Measurements from ENCODE around the gene CEP170B. TPM values are rescaled to one million over a fixed set of nuclear protein-coding genes. Genes with fewer than 3 reads are reported as not detected.
A peak's percentile ranks its signal among the peaks of the same experiment; 100 is the strongest.
"Not testable (repeated sequence)": the region's sequence is repeated elsewhere in the genome, so short reads cannot be mapped to it uniquely, and the experiment has no call there.

CEP170B gene
- polyA plus RNA-seq, 1 donor: 11.7 TPM

DNA sequence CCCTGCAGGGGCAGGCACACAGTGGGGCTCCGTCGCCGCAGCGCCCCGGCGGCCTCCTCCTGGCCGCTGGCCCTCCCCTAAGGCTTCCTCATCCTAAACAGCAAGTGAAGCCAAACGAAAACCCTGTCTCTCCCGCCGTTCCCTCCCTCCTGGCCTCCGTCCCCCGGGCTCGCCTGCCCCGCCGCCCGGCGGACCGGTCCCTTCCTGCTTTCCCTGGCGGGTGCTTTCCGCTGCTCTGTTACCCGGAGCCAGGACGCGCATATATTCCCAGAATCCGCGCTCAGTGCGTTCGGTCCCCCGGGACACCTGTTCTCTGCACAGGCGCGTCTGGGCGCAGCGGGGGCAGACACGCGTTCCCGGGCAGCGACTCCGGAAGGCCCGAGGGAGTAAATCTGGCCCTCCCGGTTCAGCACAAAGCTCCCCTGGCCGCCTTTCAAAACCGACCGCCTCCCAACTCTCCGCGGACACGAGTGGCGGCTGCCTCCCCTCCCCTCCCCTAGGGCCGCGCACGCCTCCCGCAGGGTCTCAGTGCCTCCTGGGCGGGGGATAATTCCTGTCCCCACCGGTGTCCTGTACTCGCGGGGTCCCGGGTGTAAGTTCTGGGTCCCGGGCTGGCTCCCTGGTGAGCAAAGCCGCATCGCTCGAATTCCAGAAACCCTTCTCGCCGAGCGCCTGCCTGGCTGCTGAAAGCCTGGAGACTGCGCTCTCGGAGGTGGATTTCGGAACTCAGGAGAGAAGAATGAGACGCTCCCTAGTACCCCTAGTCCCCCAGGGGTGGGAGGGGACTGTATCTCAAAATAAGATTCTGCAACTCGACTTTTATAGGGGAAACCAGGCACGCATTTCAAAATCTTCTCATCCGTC, 21.4 kb upstream of the CEP170B start:
- peak; percentile 28 for DNase-seq

DNA sequence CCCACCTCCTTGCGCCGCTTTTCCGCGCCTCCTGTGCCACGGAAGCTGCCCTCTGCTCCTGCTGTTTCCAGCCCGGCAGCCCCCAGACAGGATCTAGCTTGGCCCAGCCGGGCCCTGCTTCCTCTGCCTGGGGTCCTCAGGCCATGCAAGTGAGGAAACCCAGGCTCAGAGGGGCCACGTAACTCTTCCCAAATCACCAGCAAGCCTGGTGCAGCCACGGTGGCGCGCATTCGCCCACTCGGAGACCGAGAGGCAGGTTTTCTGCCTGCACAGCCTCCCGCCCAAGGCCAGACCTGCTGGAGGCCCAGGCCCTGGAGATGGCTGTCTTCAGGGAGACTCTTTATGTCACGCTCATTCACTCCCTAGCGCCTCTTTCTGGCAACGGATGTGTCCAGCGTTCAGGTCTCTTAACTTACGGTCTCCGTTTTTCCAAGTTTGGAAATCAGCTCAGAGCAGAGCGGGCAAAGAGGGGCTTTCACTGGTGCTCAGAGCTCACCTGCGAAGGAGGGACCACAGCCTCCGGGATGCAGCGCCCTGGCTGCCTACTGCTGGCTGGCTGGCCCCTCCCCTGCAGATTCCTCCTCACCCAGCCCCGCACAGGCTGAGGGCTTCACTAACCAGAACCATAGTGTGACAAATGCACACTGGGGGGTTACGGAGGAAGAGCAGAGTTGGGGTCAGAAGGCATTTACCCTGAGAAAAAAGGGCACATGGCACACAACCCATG, 20.6 kb upstream of the CEP170B start:
- DNase-seq: no peak

- DNase-seq: no peak
Measured at GRCh38 chr14:104845033-104845666, 19.9 kb upstream of the CEP170B start.

GRCh38 chr14:104845834-104846441, 19.1 kb upstream of the CEP170B start:
- DNase-seq: no peak

DNA sequence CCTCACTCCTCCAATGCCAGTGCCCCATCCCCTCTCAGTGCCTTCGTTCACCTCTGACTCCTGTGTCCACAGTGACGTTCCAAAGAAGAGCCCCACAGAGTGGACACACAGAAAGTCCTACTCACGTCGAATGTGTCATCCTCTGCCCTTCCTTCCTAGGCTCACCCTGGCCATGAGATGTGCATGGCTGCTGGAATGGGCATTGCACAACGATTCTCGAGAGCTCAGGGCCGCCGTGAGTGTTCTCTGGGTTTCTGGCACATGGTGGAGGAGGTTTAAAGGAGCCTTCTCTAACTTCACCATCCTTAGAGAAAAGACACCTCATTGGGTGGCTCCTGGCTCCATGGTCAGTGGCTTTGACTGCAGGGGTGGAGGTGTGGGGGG, 12.8 kb upstream of the CEP170B start:
- DNase-seq: no peak

GRCh38 chr14:104855532-104856090, 9.5 kb upstream of the CEP170B start:
- no peak for DNase-seq

DNA sequence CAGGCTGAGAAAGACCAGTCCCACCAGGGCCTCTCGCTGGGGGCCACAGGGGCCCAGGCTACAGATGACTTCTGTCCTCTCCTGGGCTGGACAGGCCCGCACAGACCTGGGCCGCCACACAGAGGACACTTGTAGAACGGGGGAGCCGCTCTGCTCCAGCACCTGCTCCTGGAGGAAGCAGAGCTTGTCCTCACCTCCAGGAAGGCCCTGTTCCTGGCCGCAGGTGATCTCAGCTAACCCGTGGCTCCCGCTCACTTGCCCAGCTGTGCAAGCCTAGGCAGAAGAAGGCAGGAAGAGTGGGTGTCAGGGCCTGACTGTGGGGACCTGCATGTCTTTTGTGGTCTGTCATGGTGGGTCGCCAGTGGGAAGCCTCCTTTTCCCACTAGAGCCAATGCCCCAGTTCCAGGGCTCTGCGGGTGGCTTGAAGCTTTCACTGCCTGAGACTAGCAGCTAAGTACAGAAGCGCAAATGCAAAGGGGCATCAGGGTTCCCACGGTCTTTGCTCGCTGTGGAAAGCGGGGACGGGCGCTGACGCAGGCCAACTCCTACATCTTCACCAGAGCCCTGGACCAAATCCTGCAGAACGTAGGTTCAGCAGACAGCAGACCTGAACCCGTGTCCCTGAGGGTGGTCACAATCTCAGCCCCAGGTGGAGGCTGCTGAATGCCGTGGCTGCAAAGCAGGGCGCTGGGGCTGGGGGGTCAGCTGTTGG, 8.8 kb upstream of the CEP170B start:
- DNase-seq: no peak

DNA sequence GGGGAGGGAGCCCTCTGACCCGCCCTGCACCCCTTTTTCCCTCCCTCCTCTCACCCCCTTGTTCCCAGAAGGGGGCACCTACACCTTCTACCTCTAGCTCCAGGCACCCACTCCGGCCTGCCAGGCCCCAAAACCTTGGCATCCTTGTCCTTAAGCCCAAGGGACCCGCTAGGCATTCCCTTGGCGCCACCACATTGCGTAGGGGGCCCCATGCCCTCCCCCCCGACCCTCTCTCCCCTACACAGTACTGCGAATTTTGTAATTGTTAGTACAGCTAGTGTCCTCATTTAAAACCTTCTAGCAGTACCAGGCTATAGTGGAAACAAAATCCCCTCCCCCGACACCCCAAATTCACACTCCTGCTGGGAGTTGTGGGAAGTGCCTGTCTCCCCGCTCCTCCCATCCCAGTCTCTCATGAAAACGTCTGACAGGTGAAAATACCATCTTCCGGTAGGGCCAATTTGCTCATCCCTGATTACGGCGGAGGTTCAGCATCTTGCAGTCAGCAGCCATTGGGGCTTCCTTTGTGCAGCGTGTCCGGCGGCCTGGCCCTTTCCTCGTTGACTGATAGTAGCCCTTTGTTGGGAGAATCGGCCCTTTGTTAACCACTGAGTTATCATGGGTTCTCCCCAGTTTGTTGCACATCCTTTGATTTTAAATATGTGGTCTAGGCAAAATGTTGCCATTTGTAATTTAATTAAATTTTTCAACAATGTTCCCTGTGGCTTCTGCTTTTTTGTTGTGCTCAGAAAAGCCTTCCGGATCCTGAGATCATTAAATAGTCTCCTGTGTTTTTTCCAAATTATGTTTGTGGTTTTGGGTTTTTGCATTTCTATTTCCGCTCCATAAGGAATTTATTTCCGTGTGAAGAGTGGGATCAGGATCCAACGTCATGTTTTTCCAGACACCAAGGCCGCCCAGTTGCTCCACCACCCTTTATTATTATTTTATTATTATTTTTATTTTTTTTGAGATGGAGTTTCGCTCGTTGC, 7.9 kb upstream of the CEP170B start:
- no peak for DNase-seq

DNA sequence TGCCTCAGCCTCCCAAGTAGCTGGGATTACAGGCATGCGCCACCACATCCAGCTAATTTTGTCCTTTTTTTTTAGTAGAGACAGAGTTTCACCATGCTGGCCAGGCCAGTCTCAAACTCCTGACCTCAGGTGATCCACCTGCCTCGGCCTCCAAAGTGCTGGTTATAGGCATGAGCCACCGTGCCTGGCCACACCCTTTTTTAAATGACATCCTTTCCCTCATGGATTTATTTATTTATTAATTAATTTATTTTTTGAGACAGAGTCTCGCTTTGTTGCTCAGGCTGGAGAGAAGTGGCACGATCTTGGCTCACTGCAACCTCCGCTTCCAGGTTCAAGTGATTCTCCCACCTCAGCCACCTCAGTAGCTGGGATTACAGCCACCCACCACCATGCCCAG, 7.1 kb upstream of the CEP170B start:
- not testable (repeated sequence) for DNase-seq

GRCh38 chr14:104858811-104859426, 6.1 kb upstream of the CEP170B start:
- DNase-seq: no peak

GRCh38 chr14:104859900-104860299, 5.2 kb upstream of the CEP170B start:
- no peak for DNase-seq

DNA sequence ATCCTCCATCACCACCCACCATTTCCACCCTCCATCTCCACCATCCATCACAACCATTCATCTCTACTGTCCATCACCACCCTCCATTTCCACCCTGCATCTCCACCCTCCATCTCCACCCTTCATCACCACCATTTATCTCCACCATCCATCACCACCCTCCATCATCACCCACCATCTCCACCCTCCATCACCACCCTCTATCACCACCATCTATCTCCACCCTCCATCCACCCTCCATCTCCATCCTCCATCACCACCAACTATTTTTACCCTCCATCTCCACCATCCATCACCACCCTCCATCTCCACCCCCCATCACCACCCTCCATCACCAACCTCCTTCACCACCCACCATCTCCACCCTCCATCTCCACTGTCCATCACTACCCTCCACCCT, 4.7 kb upstream of the CEP170B start:
- no peak for DNase-seq

DNA sequence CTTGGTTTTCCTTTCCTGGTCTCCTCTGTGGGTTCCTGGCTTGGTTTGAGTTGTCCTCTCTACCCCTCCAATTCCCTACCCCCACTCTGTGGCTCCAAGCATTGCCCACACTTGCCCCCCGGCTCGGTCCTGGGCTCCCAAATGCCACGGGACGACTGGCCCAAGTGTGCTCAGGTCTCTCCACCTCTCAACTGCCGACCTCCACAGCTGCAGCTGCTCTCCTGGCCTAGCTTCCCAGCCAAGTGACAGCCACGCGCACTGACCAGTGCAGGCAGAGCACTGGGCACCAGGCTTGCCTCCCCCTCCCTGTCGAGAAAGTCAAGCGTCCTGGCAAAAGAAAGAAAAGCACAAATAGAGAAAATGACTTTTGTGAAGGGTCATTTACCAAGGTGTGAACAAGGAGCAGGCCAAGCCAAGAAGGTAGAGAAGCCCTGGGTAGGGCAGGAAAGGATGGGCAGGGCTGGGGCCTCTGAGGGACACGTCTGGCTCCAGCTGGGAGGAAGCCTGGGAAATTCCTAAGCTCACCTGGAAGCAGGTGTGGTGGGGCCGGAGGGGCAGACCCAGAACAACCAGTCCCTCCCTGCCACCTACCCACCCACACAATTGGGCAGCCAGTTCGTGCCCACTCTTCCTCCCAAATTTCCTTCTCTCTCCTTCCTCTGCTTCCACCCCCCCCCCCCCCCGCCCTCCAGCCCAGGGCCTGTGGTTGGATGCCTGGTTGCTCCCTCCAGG, 1.8 kb upstream of the CEP170B start:
- DNase-seq: no peak

DNA sequence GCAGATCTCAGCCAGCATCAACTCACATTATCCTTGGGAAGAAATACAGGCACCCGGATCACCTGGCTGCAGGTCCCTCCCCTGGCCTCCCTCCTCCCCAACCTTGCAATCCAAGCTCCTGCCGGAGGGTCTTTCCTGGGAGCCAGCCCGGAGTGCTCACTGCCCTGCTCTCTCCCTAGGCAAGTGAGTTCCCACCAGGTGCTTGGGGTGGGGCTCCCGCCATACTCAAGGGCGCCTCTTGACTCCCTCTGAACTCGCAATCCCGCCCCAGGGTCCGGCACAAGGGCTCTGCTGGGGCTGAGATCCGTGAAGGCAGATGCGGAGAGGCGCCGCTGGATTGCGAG, 1.2 kb upstream of the CEP170B start:
- DNase-seq: peak; percentile 12

GRCh38 chr14:104864267-104865080, 594 bp upstream of the CEP170B start:
- DNase-seq: peak; percentile 31

DNA sequence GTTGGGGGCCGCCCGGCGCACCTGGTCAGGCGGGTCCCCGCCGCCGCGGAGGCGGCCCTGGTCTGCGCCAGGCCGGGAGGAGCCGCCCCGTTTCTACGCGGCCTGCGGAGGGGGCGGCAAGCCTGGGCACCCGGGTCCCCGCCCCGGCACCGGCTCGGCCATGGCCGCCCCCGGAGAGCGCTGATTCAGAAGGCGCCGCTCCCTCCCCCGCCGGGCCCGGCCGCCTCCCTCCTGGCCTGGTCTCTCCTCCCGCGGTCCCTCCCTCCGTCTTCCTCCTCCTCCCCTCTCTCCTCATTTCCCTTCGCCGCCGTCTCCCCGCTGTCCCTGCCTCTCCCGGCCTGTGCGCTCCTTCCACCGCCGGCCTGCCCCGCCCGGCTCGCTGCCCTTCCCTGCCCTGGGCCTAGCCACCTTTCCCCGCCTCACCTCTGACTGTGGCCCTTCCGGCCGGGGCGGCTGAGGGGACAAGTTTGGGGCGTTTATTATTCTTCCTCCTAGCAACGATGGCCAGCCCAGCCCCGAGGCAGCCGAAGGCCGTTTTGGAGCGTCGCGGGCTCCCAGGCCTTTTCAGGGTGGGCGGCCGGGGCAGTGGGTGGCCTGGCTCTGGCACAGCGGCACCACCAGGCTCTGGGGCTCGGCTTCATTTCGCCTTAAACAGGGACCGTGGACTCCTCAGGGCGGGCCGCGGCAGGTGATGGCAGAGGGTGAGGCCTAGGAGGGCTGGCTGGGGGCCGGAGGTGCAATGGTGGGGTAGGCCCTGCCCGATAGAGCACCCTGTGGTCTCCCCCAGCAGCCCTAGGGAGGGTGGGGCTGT, 768 bp downstream of the CEP170B start:
- DNase-seq: no peak
